Measurements from ENCODE around the gene MYO18A.

- TF ChIP-seq REST (IDR thresholded peaks at IDR 0.05; ENCODE audit: insufficient read depth in 1 of 2, low read depth in 2 of 2, low read length in 2 of 2) (no peak), POLR2AphosphoS5 (IDR thresholded peaks at IDR 0.05; ENCODE audit: low read depth, low read length) (no peak), FOXP2 (optimal IDR thresholded peaks at IDR 0.05; ENCODE audit: borderline replicate concordance, extremely low read depth, extremely low read length, insufficient read depth) (no peak), SIN3A (IDR thresholded peaks at IDR 0.05; ENCODE audit: borderline replicate concordance, insufficient read depth, low read length) (no peak), TAF1 (IDR thresholded peaks at IDR 0.05; ENCODE audit: borderline replicate concordance, insufficient read depth, low read length) (no peak)
Observed at GRCh38 chr17:29165800-29166506, 14.2 kb downstream of the MYO18A start.
